Thyroid gland (tissue), 4 donors: ENCODE measurements around the gene CLSTN1.

Source experiments
- POLR2A ChIP-seq, 2 donors: fragments of 450-650 bp; IDR thresholded peaks; one replicate each; pipeline ENCODE4 v1.6.1; 2017; ENCODE audit warnings: antibody characterized with exemption in 2 of 2, mild to moderate bottlenecking in 2 of 2, moderate library complexity in 1 of 2
- TF ChIP-seq, protein P1 (sequence below), 6 experiments: fragments of 200-600 bp in 3 of 6; fragments of 450-650 bp in 3 of 6; sonication (generic) in 3 of 6; IDR thresholded peaks; one replicate each; pipeline ENCODE4 v1.5.1; 2016 to 2019; ENCODE audit warnings: antibody characterized with exemption in 6 of 6, mild to moderate bottlenecking in 2 of 6, inconsistent platforms in 1 of 6, moderate library complexity in 1 of 6

- TF ChIP-seq POLR2A (IDR thresholded peaks at IDR 0.05), result no peak
- TF ChIP-seq, protein P1, sequence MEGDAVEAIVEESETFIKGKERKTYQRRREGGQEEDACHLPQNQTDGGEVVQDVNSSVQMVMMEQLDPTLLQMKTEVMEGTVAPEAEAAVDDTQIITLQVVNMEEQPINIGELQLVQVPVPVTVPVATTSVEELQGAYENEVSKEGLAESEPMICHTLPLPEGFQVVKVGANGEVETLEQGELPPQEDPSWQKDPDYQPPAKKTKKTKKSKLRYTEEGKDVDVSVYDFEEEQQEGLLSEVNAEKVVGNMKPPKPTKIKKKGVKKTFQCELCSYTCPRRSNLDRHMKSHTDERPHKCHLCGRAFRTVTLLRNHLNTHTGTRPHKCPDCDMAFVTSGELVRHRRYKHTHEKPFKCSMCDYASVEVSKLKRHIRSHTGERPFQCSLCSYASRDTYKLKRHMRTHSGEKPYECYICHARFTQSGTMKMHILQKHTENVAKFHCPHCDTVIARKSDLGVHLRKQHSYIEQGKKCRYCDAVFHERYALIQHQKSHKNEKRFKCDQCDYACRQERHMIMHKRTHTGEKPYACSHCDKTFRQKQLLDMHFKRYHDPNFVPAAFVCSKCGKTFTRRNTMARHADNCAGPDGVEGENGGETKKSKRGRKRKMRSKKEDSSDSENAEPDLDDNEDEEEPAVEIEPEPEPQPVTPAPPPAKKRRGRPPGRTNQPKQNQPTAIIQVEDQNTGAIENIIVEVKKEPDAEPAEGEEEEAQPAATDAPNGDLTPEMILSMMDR (IDR thresholded peaks at IDR 0.05), result no peak
Measured at GRCh38 chr1:9782116-9782751, 41.5 kb downstream of the CLSTN1 start.
